Kidney capillary endothelial cell (primary cell): Measurements from ENCODE around the gene NDUFS7.

ENCODE experiments used
- DNase-seq: peaks from one replicate; pipeline ENCODE4 v3.0.0-alpha.2; 2018; ENCODE audit warnings: low spot score

Gene NDUFS7

GRCh38 chr19:1364070-1364704 is 19.5 kb upstream of the NDUFS7 start:
- no peak for DNase-seq

GRCh38 chr19:1365319-1366269 is 18.1 kb upstream of the NDUFS7 start:
- DNase-seq = no peak

GRCh38 chr19:1366296-1366695 is 17.4 kb upstream of the NDUFS7 start:
- no peak for DNase-seq

GRCh38 chr19:1366899-1367870 is 16.5 kb upstream of the NDUFS7 start:
- DNase-seq = no peak

GRCh38 chr19:1369214-1369805 is 14.4 kb upstream of the NDUFS7 start:
- DNase-seq = no peak

- no peak for DNase-seq
Measured at GRCh38 chr19:1370579-1371361, 12.9 kb upstream of the NDUFS7 start.

- no peak for DNase-seq
Measured at GRCh38 chr19:1373042-1373533, 10.6 kb upstream of the NDUFS7 start.

GRCh38 chr19:1373534-1374249 is 10.0 kb upstream of the NDUFS7 start:
- DNase-seq = no peak

- DNase-seq = no peak
Measured at GRCh38 chr19:1374250-1374577, 9.5 kb upstream of the NDUFS7 start.

GRCh38 chr19:1376415-1376805 is 7.3 kb upstream of the NDUFS7 start:
- DNase-seq = no peak

- DNase-seq = no peak
Measured at GRCh38 chr19:1377176-1377964, 6.3 kb upstream of the NDUFS7 start.

- DNase-seq = no peak
Measured at GRCh38 chr19:1377965-1378785, 5.5 kb upstream of the NDUFS7 start.

- DNase-seq = no peak
Measured at GRCh38 chr19:1379126-1379905, 4.4 kb upstream of the NDUFS7 start.

- DNase-seq = no peak
Measured at GRCh38 chr19:1379961-1380489, 3.7 kb upstream of the NDUFS7 start.

- DNase-seq = no peak
Measured at GRCh38 chr19:1382250-1382649, 1.5 kb upstream of the NDUFS7 start.

- DNase-seq = no peak
Measured at GRCh38 chr19:1383017-1383311, 743 bp upstream of the NDUFS7 start.

GRCh38 chr19:1384085-1384462 is 367 bp downstream of the NDUFS7 start:
- DNase-seq = no peak
